HG02610 (cell line): ENCODE results near the gene PRR20A.
"Not testable (repeated sequence)": the region's sequence is repeated elsewhere in the genome, so short reads cannot be mapped to it uniquely, and the experiment has no call there.

Experiments
- ATAC-seq: cut with Tn5 transposase; IDR thresholded peaks from one replicate; pipeline ENCODE4 v1.9.1; 2021; ENCODE audit warnings: mild to moderate bottlenecking, moderate library complexity; ENCODE audit not compliant: unreplicated experiment

Gene PRR20A

DNA sequence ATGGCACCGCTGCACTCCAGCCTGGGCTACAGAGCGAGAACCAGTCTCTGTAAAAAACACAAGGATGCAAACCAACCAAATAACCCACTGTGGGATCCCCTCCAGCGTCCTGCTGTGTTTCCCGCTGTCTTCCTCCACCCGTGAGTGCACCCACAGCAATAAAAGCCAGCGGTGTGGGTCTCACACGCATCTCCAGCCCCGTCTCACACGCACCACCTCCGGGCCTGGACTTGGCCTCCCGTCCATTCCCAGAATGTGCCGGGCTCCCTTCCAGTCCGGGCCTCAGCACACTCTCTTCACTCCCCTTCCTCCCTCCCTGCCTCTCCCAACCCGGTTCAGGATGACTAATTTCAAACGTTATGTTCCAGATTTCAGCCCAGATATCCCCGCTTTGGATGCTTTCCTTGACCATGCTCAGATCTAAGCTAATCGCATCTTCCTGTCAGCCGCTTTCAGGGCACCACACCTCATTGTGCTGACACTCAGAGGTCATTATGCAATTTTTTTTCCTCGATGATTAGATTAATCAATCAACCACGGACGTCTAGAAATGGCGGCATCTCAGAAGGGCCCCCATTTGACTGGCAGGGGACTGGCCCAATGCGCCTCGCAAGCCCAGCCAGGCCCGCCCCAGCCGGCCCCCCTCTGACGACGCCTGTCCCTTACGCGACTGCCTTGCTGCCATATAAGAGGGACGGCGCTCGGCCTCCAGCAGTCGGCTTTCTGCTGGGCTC is at the start of gene PRR20A:
PRR20A (plus strand) TSS at position 684 of the 734 bp plus-strand sequence. CDS start 387 bp downstream, outside the sequence.
- not testable (repeated sequence) for ATAC-seq

DNA sequence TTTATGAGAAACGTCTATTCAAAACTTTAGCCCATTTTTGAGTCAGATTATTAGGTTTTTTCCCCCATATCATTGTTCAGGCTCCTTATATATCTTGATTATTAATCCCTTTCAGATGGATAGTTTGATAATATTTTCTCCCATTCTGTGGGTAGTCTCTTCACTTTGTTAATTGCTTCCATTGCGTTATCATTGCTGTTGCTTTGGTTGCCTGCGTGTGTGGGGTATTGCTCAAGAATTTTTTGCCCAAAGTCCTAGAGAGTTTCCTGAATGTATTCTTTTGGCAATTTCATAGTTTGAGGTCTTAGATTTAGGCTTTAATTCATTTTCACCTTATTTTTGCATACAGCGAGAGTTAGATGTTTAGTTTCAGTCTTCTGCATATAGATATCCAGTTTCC is 25.8 kb upstream of the PRR20A start:
- ATAC-seq = no peak

DNA sequence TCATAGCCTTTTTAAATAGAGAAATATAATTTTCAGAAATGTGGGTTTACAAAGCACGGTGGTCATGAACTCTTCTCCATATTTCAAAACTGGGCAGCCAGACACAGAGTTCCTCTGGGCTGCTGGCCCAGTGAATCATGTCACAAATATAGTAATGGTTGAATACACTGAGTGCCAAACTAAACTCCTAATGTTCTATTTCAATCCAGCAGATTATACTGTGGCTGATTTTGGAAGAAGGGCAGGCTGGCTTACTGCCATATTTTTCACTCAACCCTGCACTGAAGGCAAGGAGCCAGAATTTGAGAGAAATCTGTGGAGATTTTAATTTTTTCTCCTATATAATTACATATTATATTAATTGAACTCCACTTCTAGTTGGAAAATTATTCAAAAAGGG is 17.0 kb upstream of the PRR20A start:
- ATAC-seq = no peak

DNA sequence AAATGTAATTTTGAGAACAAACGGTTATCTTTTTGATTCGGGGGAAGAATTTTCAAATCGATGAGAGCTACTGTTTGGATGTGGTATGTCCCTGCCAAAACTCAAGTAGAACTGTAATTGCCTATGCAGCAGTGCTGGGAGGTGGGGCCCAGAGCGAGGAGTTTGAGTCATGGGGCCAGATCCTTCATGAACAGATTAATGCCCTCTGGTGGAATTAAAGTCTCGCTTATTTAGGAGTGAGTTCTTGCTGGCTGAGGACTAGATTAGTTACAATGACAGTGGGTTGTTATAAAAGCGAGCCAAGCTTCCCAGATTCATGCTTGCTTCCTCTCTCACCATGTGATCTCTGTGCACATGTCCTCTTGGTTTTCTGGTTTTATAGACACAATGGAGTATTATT is 11.8 kb upstream of the PRR20A start:
- ATAC-seq = no peak

DNA sequence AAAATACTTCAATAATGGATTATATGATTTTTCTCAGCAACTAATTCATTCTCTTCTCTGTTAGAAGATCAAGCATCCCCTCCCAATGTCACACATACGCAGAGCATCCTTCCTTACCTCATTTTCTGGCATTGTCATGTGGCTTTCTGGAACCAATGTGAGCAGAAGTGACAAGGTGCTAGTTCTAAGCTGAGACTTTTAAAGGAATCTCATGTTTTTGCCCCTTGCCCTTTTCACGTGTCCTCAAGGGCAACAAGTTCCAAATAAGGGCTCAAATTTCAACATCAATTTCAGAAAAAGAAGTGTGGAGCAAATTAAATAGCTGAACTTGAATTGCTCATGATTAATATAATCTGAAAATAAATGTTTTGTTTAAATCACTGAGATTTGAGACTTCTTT is 4.6 kb upstream of the PRR20A start:
- ATAC-seq = no peak

DNA sequence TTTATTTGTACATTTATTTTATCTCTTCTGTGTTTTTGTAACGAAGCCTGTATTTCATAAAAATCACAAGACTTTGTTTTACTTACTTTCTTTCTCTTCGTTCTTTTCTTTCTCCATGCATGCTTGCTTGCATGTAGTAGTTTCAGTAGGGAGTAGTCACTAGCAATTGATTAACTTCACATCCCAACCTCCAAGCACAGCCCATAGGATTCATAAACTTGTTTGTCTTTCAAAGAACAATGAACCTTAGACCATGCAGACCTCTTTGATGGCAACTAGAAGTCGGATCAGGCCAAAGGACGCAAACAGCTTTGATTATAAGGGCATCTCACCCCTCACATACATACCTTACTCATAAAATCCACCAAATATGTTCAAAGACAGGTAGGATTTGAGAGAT is 3.1 kb upstream of the PRR20A start:
- no peak for ATAC-seq

DNA sequence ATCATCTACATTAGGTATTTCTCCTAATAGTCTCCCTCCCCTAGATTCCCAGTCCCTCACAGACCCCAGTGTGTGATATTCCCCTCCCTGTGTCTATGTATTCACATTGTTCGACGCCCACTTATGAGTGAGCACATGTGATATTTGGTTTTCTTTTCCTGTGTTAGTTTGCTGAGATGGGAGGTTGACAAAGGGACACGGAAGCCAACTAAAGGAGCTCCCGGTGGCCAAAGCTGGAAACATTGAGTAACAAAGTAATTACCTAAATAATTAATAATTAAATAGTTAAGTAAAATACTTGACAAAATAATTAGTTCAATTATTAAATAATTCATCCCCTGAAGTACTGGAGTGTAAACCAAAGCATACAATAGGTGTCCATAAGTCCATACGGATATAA is 1.7 kb upstream of the PRR20A start:
- no peak for ATAC-seq

DNA sequence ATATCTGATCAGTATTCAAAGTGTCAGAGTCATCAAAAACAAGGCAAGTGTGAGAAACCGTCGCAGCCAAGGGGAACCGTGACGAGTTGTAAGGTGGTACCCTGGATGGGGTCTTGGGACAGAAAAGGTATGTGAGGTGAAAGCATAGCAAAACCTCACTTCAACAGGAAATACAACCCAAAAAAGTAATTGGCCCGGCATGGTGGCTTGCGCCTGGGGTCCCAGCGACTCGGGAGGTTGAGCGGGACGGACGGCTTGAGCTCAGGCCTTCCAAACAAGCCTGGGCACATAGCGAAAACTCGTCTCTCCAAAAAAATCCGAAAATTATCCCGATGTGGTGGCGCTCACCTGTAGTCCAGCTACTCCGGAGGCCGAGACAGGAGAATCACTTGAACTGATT is 937 bp upstream of the PRR20A start:
- ATAC-seq = not testable (repeated sequence)

GRCh38 chr13:57147188-57147587 is 6.5 kb downstream of the PRR20A start, which contains the start of gene PRR20B:
PRR20B (plus strand) TSS chr13:57147488; CDS start chr13:57147875, 387 bp downstream.
- not testable (repeated sequence) for ATAC-seq

DNA sequence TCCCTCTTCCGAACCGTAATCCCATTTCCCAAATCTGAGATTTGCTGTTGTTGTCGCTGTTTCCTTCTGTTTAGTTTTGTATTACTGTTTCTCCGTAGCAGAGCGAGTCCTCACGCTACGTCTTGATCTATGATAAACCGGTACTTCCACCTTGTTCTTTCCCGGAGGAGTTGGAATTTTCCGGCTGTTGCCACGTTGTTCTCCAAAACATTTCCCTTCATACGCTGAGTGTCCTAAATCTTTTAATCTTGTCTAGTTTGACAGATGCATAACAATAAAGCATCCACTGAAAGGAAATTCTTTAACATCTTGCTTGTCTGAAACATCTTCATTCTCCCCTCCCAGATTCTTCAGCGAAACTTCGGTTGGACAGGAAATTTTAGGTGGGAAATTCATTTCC is 7.4 kb downstream of the PRR20A start:
- not testable (repeated sequence) for ATAC-seq

DNA sequence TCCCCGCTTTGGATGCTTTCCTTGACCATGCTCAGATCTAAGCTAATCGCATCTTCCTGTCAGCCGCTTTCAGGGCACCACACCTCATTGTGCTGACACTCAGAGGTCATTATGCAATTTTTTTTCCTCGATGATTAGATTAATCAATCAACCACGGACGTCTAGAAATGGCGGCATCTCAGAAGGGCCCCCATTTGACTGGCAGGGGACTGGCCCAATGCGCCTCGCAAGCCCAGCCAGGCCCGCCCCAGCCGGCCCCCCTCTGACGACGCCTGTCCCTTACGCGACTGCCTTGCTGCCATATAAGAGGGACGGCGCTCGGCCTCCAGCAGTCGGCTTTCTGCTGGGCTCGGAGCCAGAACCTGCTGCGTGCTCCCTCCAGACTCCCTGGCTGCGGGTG is 13.0 kb downstream of the PRR20A start, which contains the start of gene PRR20C:
PRR20C (plus strand) TSS at position 301 of the 400 bp plus-strand sequence. CDS start 387 bp downstream, outside the sequence.
- not testable (repeated sequence) for ATAC-seq

- ATAC-seq = not testable (repeated sequence)
Measured at GRCh38 chr13:57160332-57160731, 19.6 kb downstream of the PRR20A start, which contains the start of gene PRR20D. PRR20D (plus strand) TSS chr13:57160632; CDS start chr13:57161019, 387 bp downstream.

- not testable (repeated sequence) for ATAC-seq
Measured at GRCh38 chr13:57166897-57167296, 26.2 kb downstream of the PRR20A start, which contains the start of gene PRR20E. PRR20E (plus strand) TSS chr13:57167197; CDS start chr13:57167584, 387 bp downstream.

GRCh38 chr13:57191667-57192066 is 50.9 kb downstream of the PRR20A start:
- ATAC-seq = no peak
